ENCODE data around the gene HMCN1. TPM values are rescaled to one million over a fixed set of nuclear protein-coding genes. Genes with fewer than 3 reads are reported as not detected.

HMCN1 gene
- total RNA-seq, 1 donor from 2014 or later = 3.4 TPM

GRCh38 chr1:186188004-186188539 is 453.9 kb downstream of the HMCN1 start:
- Mint-ChIP-seq H3K27me3 (no peaks in the 10 kb centered on the region), H3K4me3 (ENCODE audit: low read depth) (no peak overlapping the region), H3K4me1 (ENCODE audit: low read depth) (peaks cover 1% of the 10 kb centered on the region), H3K36me3 (ENCODE audit: insufficient read depth) (no peaks in the 10 kb centered on the region), H3K9me3 (ENCODE audit: low read depth) (no peaks in the 10 kb centered on the region), H3K27ac (no peak overlapping the region)
- no peak for DNase-seq (ENCODE audit: low spot score, unreplicated experiment)
- no peak for TF ChIP-seq CTCF (IDR thresholded peaks at IDR 0.05; ENCODE audit: unreplicated experiment)

GRCh38 chr1:186188736-186189135 is 454.5 kb downstream of the HMCN1 start:
- no peak overlapping the region for H3K4me3 Mint-ChIP-seq (ENCODE audit: low read depth)
- peaks cover 3% of the 10 kb centered on the region for H3K9me3 Mint-ChIP-seq (ENCODE audit: low read depth)
- H3K36me3 Mint-ChIP-seq (ENCODE audit: insufficient read depth) = no peaks in the 10 kb centered on the region
- DNase-seq (ENCODE audit: low spot score, unreplicated experiment) = no peak
- no peaks in the 10 kb centered on the region for H3K27me3 Mint-ChIP-seq
- H3K27ac Mint-ChIP-seq = no peak overlapping the region
- TF ChIP-seq CTCF (IDR thresholded peaks at IDR 0.05; ENCODE audit: unreplicated experiment) = no peak
- H3K4me1 Mint-ChIP-seq (ENCODE audit: low read depth) = peaks cover 1% of the 10 kb centered on the region

GRCh38 chr1:186189156-186189555 is 455.0 kb downstream of the HMCN1 start:
- Mint-ChIP-seq H3K27ac (no peak overlapping the region), H3K4me3 (ENCODE audit: low read depth) (no peak overlapping the region), H3K27me3 (no peaks in the 10 kb centered on the region), H3K4me1 (ENCODE audit: low read depth) (peaks cover 1% of the 10 kb centered on the region), H3K9me3 (ENCODE audit: low read depth) (peaks cover 3% of the 10 kb centered on the region), H3K36me3 (ENCODE audit: insufficient read depth) (no peaks in the 10 kb centered on the region)
- no peak for TF ChIP-seq CTCF (IDR thresholded peaks at IDR 0.05; ENCODE audit: unreplicated experiment)
- no peak for DNase-seq (ENCODE audit: low spot score, unreplicated experiment)

- DNase-seq (ENCODE audit: low spot score, unreplicated experiment) = no peak
- H3K4me1 Mint-ChIP-seq (ENCODE audit: low read depth) = peaks cover 1% of the 10 kb centered on the region
- H3K36me3 Mint-ChIP-seq (ENCODE audit: insufficient read depth) = no peaks in the 10 kb centered on the region
- H3K4me3 Mint-ChIP-seq (ENCODE audit: low read depth) = no peak overlapping the region
- TF ChIP-seq CTCF (IDR thresholded peaks at IDR 0.05; ENCODE audit: unreplicated experiment) = no peak
- peaks cover 3% of the 10 kb centered on the region for H3K9me3 Mint-ChIP-seq (ENCODE audit: low read depth)
- H3K27ac Mint-ChIP-seq = no peak overlapping the region
- H3K27me3 Mint-ChIP-seq = no peaks in the 10 kb centered on the region
These were observed 457.3 kb downstream of the HMCN1 start for GRCh38 chr1:186191511-186191910.

GRCh38 chr1:186193224-186193623 is 459.0 kb downstream of the HMCN1 start:
- DNase-seq (ENCODE audit: low spot score, unreplicated experiment) = no peak
- Mint-ChIP-seq H3K27me3 (no peaks in the 10 kb centered on the region), H3K4me1 (ENCODE audit: low read depth) (peaks cover 1% of the 10 kb centered on the region), H3K4me3 (ENCODE audit: low read depth) (no peak overlapping the region), H3K9me3 (ENCODE audit: low read depth) (peaks cover 3% of the 10 kb centered on the region), H3K27ac (no peak overlapping the region), H3K36me3 (ENCODE audit: insufficient read depth) (no peaks in the 10 kb centered on the region)
- no peak for TF ChIP-seq CTCF (IDR thresholded peaks at IDR 0.05; ENCODE audit: unreplicated experiment)

Data from progenitor cell of endocrine pancreas (in vitro differentiated cells).